Medulla oblongata (tissue), 1 donor: ENCODE measurements around the gene GLT1D1.

Source experiments
- DNase-seq: peaks from one replicate; pipeline ENCODE4 v3.0.0-alpha.2; 2015; ENCODE audit errors: extremely low spot score

The GLT1D1 gene

DNA sequence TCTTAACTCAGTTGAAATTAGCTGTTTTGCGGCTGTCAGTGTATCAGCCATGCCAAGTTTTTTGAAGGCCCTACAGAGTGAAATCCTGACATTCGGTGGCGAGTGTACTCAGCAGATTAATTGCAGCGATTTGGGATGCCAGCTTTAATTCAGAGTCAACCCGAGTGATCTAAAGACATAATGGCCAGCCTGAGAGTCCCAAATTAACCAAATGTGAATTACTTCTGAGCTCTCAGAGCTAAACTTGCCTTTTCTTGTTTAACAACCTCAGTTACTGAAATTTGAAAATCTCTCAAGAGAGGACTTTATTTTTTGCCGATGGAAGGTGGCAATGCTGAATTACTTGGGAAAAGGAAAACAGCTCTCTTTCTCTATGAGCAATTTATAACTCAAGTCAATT is 148.5 kb downstream of the GLT1D1 start:
- DNase-seq: no peak

GRCh38 chr12:129002427-129002826 is 149.1 kb downstream of the GLT1D1 start:
- DNase-seq: no peak

DNA sequence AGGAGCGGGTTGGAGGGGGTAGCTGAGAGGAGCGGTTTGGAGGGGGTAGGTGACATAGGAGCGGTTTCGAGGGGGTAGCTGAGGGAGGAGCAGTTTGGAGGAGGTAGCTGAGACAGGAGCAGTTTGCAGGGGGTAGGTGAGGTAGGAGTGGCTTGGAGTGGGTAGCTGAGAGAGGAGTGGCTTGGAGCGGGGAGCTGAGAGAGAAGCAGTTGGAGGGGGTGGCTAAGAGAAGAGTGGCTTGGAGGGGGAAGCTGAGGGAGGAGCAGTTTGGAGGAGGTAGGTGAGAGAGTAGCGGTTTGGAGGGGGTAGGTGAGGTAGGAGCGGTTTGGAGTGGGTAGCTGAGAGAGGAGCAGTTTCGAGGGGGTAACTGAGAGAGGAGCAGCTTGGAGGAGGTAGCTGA is 152.1 kb downstream of the GLT1D1 start:
- DNase-seq: no peak

DNA sequence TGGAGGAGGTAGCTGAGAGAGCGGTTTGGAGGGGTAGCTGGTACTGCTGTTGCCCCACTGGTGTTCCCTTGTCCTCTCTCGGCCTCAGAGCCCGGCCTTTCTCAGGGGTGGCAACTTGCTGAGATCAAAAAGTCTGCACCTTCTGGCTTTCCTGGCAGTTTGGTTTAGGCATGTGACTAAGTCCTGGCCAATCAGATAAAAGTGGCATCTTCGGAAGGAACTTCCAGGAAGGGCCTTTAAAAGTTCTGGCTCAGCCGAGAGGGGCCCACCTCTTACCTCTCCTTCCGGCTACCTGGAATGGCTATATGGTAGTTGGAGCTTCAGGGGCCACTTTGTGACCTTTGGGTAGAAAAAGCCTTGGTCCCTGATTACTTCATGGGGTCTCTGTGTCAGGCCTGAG is 152.6 kb downstream of the GLT1D1 start:
- DNase-seq: no peak

GRCh38 chr12:129009833-129010622 is 156.8 kb downstream of the GLT1D1 start:
- DNase-seq: no peak

DNA sequence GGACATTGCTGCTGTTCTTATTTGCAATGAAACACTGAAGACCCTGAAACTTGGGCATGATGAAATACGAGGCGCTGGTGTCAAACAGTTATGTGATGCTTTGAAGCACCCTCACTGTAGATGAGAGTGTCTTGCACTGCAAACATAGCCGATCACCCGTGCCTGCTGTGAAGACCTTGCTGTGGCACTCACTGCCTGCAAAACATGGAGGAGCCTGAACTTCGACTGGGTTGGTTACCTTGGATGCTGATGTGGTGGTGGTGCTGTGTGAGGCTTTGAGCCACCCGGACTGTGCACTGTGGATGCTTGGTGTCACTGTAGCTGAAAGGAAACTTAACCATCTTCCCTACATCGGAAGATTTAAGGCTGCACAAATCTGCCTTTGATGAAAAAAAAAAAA is 162.9 kb downstream of the GLT1D1 start:
- DNase-seq: no peak

- no peak for DNase-seq
Measured at GRCh38 chr12:129025055-129025454, 171.8 kb downstream of the GLT1D1 start.

DNA sequence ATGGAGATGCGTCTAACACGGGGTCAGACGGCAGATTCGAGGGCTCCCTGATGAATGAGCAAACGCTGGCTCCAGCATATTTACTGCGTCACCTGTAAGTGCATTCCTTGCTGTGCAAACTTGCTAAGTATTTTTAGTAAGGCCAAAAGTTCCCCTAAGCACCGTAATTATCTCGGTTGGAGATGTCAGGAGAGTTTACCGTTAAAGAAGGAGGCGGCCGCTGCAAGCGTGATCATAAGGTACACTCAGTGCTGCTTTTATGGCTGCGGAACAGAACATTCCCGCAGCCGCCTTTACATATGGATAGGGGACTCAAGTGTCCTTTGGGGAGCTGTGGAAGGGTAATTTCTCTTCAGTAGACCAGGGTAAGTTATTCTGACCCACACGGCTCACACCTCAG is 175.6 kb downstream of the GLT1D1 start:
- no peak for DNase-seq
